ENCODE data around the gene PER2.
"Not testable (repeated sequence)": the region's sequence is repeated elsewhere in the genome, so short reads cannot be mapped to it uniquely, and the experiment has no call there.

GRCh38 chr2:238324248-238324647 is 35.8 kb upstream of the PER2 start:
- not testable (repeated sequence) for TF ChIP-seq CTCF (conservative IDR thresholded peaks at IDR 0.05; ENCODE audit: low read length); EZH2phosphoT487 (IDR thresholded peaks at IDR 0.05; ENCODE audit: borderline replicate concordance, low read depth, low read length)
